K562 (cell line): ENCODE measurements around the gene GGNBP2. TPM values are rescaled to one million over a fixed set of nuclear protein-coding genes. Genes with fewer than 3 reads are reported as not detected.

Experiments used
- CTCF ChIP-seq, 3 experiments: IDR thresholded peaks in 2 of 3; conservative IDR thresholded peaks in 1 of 3; 2 replicates each; pipeline ENCODE4 v1.5.1; 2011 to 2012; ENCODE audit warnings: low read length in 3 of 3, mild to moderate bottlenecking in 3 of 3, control low read depth in 2 of 3, improper control_type of control experiment in 1 of 3, inconsistent platforms in 1 of 3, low read depth in 1 of 3, mixed read lengths in 1 of 3, moderate library complexity in 1 of 3; ENCODE audit not compliant: insufficient read depth in 2 of 3
- E2F6 ChIP-seq, 2 experiments: IDR thresholded peaks; 2 replicates each; pipeline ENCODE4 v1.6.1; 2011; ENCODE audit warnings: borderline replicate concordance in 1 of 2, control low read depth in 1 of 2, low read depth in 1 of 2, low read length in 1 of 2, mild to moderate bottlenecking in 1 of 2, mixed read lengths in 1 of 2, moderate library complexity in 1 of 2; ENCODE audit not compliant: insufficient read depth in 1 of 2, insufficient read length in 1 of 2, poor library complexity in 1 of 2, severe bottlenecking in 1 of 2; ENCODE audit errors: extremely low read depth in 1 of 2
- ERF ChIP-seq: fragments of 450-650 bp; formaldehyde crosslinking; IDR thresholded peaks from 2 replicates; pipeline ENCODE4 v1.4.0; 2020; ENCODE audit warnings: mild to moderate bottlenecking, mixed read lengths
- ESRRA ChIP-seq: fragments of 450-650 bp; IDR thresholded peaks from 2 replicates; pipeline ENCODE4 v1.6.1; 2014; ENCODE audit warnings: low read depth, mild to moderate bottlenecking, moderate library complexity, borderline replicate concordance
- HDAC6 ChIP-seq: IDR thresholded peaks from 2 replicates; pipeline ENCODE4 v1.6.1; 2012; ENCODE audit warnings: low read depth, mild to moderate bottlenecking, control low read depth, inconsistent platforms, low read length, moderate library complexity
- HIVEP1 ChIP-seq: fragments of 250-450 bp; sonication (Bioruptor Pico); IDR thresholded peaks from 2 replicates; pipeline ENCODE4 v1.4.0; 2020; ENCODE audit warnings: mild to moderate bottlenecking
- HNRNPUL1 ChIP-seq: fragments of 200-400 bp; formaldehyde crosslinking; IDR thresholded peaks from 2 replicates; pipeline ENCODE4 v1.6.1; 2017; ENCODE audit warnings: low read length
- RB1 ChIP-seq: fragments of 450-650 bp; IDR thresholded peaks from 2 replicates; pipeline ENCODE4 v1.6.1; 2017; ENCODE audit warnings: low read depth, mild to moderate bottlenecking
- RNF2 ChIP-seq: sonication (generic); IDR thresholded peaks from 2 replicates; pipeline ENCODE4 v1.6.1; 2016
- SMARCC2 ChIP-seq: fragments of 450-650 bp; IDR thresholded peaks from 2 replicates; pipeline ENCODE4 v1.6.1; 2017; ENCODE audit warnings: antibody characterized with exemption, moderate library complexity, mild to moderate bottlenecking, low read depth
- SP2 ChIP-seq: IDR thresholded peaks from 2 replicates; pipeline ENCODE4 v1.6.1; 2011; ENCODE audit warnings: mild to moderate bottlenecking, low read depth, low read length, moderate library complexity; ENCODE audit not compliant: poor library complexity, severe bottlenecking; ENCODE audit errors: extremely low read depth
- TAF15 ChIP-seq: fragments of 200-400 bp; formaldehyde crosslinking; IDR thresholded peaks from 2 replicates; pipeline ENCODE4 v1.6.1; 2017; ENCODE audit warnings: mild to moderate bottlenecking, low read depth, low read length, moderate library complexity
- TAF7 ChIP-seq: fragments of 450-650 bp; IDR thresholded peaks from 2 replicates; pipeline ENCODE4 v1.6.1; 2016; ENCODE audit warnings: missing genetic modification characterization, missing compliant biosample characterization
- UBTF ChIP-seq, 2 experiments: IDR thresholded peaks; 2 replicates each; pipeline ENCODE4 v1.6.1; 2012; ENCODE audit warnings: improper control_type of control experiment in 2 of 2, low read depth in 2 of 2, low read length in 2 of 2, borderline replicate concordance in 1 of 2
- ZBTB43 ChIP-seq: sonication (generic); formaldehyde crosslinking; IDR thresholded peaks from 2 replicates; pipeline ENCODE4 v1.8.0; 2023; ENCODE audit warnings: mild to moderate bottlenecking, missing genetic modification reagents
- ZNF354B ChIP-seq: fragments of 250-450 bp; sonication (Bioruptor Pico); IDR thresholded peaks from 2 replicates; pipeline ENCODE4 v1.4.0; 2020
- ZNF518B ChIP-seq: fragments of 250-450 bp; sonication (Bioruptor Pico); IDR thresholded peaks from 2 replicates; pipeline ENCODE4 v1.5.0; 2021; ENCODE audit warnings: mild to moderate bottlenecking, moderate library complexity
- polyA plus RNA-seq, 8 experiments: library from polyadenylated mRNA; depleted of rRNA in 4 of 8; stranded (reverse) in 5 of 8; unstranded in 3 of 8; fragments of >200 nt; fragmentation: Nextera tagmentation in 2 of 8; fragmentation: Illumina TruSeq in 1 of 8; extraction: Ambion mirVana in 2 of 8; extraction: Trizol in 1 of 8; gene quantifications; 2 replicates each; pipeline versions ENCODE4 v1.2.1 to v1.2.3, GENCODE V29; 2011 to 2014; ENCODE audit warnings: inconsistent platforms in 1 of 8, missing spikeins in 1 of 8
- total RNA-seq, 7 experiments: library from RNA; depleted of rRNA in 6 of 7; stranded (reverse); fragments of >200 nt in 6 of 7; fragmentation: Illumina TruSeq in 2 of 7; extraction: Trizol in 2 of 7; gene quantifications; 2 replicates each; pipeline versions ENCODE4 v1.2.1 to v1.2.3, GENCODE V29; 2011 to 2021; ENCODE audit warnings: low replicate concordance in 1 of 7

Gene GGNBP2
- total and polyA plus RNA-seq, 9 of the 15 experiments (the other 6 are each of a cell fraction or from before 2014, with no cell fraction given) = 35.7 to 96.6 (median 64.1) TPM

- TF ChIP-seq E2F6 (IDR thresholded peaks at IDR 0.05; ENCODE audit: borderline replicate concordance in 1 of 2, extremely low read depth in 1 of 2, insufficient read depth in 1 of 2, insufficient read length in 1 of 2, low read depth in 1 of 2, low read length in 1 of 2, poor library complexity in 1 of 2, severe bottlenecking in 1 of 2) = peak; percentile 62 to 71
- no peak for TF ChIP-seq ZNF354B
- TF ChIP-seq RB1 = peak; percentile 35; the same call in 1 of the 2 replicates
- no peak for TF ChIP-seq TAF15
- TF ChIP-seq HIVEP1 (CRISPR knock-in tag) = no peak
- no peak for TF ChIP-seq SP2
- TF ChIP-seq CTCF (IDR thresholded peaks at IDR 0.05 in 2 of 3, conservative IDR thresholded peaks at IDR 0.05 in 1 of 3; ENCODE audit: insufficient read depth in 2 of 3, low read depth in 1 of 3, low read length in 3 of 3) = peak; percentile 82 to 98 (median 90)
- no peak for TF ChIP-seq ZBTB43
- TF ChIP-seq HNRNPUL1 = no peak
- no peak for TF ChIP-seq SMARCC2
- TF ChIP-seq UBTF (IDR thresholded peaks at IDR 0.05; ENCODE audit: borderline replicate concordance in 1 of 2, low read depth in 2 of 2, low read length in 2 of 2) = no peak
- TF ChIP-seq TAF7 (tag) = no peak
- TF ChIP-seq ESRRA = no peak
- TF ChIP-seq RNF2 = no peak
- TF ChIP-seq ZNF518B = no peak
- TF ChIP-seq ERF (CRISPR knock-in tag) = no peak
- TF ChIP-seq HDAC6 = no peak
These were observed 64.2 kb downstream of the GGNBP2 start (continued) for GRCh38 chr17:36608794-36609497.
